K562 (cell line): ENCODE measurements around the gene STAB1. TPM values are rescaled to one million over a fixed set of nuclear protein-coding genes. Genes with fewer than 3 reads are reported as not detected.
A peak's percentile ranks its signal among the peaks of the same experiment; 100 is the strongest.

Experiments used
- BRCA1 ChIP-seq, 2 experiments: fragments of 450-650 bp in 1 of 2; sonication (generic) in 1 of 2; formaldehyde crosslinking in 1 of 2; IDR thresholded peaks; 2 replicates each; pipeline versions ENCODE4 v1.5.0 to v1.6.1; 2017 to 2020; ENCODE audit warnings: mild to moderate bottlenecking in 1 of 2, missing genetic modification reagents in 1 of 2
- CBX2 ChIP-seq: fragments of 200-600 bp; sonication (generic); IDR thresholded peaks from one replicate; pipeline ENCODE4 v1.6.1; 2012; ENCODE audit warnings: mild to moderate bottlenecking, low read length, inconsistent platforms; ENCODE audit not compliant: insufficient read depth, poor library complexity, severe bottlenecking
- CHD2 ChIP-seq: IDR thresholded peaks from 2 replicates; pipeline ENCODE4 v1.6.1; 2011; ENCODE audit warnings: low read depth, low read length
- DDX20 ChIP-seq: fragments of 450-650 bp; IDR thresholded peaks from 2 replicates; pipeline ENCODE4 v1.6.1; 2016; ENCODE audit warnings: missing genetic modification characterization, low read depth, mild to moderate bottlenecking, missing compliant biosample characterization, moderate library complexity
- DMBX1 ChIP-seq: fragments of 250-450 bp; sonication (Bioruptor Pico); IDR thresholded peaks from 2 replicates; pipeline ENCODE4 v1.8.0; 2022; ENCODE audit warnings: inconsistent platforms, mild to moderate bottlenecking, moderate library complexity, borderline replicate concordance
- GABPB2 ChIP-seq: fragments of 250-450 bp; sonication (Bioruptor Pico); conservative IDR thresholded peaks from 2 replicates; pipeline ENCODE4 v1.5.1; 2021; ENCODE audit warnings: mild to moderate bottlenecking
- NONO ChIP-seq, 2 experiments: fragments of 200-400 bp in 1 of 2; fragments of 450-650 bp in 1 of 2; formaldehyde crosslinking in 1 of 2; IDR thresholded peaks; 2 replicates each; pipeline ENCODE4 v1.6.1; 2017; ENCODE audit warnings: low read depth in 2 of 2, mild to moderate bottlenecking in 2 of 2, moderate library complexity in 2 of 2, low read length in 1 of 2
- RBM25 ChIP-seq: fragments of 200-400 bp; formaldehyde crosslinking; IDR thresholded peaks from 2 replicates; pipeline ENCODE4 v1.6.1; 2018; ENCODE audit warnings: low read length, low read depth, moderate library complexity; ENCODE audit not compliant: severe bottlenecking
- SIN3B ChIP-seq: fragments of 450-650 bp; IDR thresholded peaks from 2 replicates; pipeline ENCODE4 v1.6.1; 2017; ENCODE audit warnings: low read depth, mild to moderate bottlenecking, moderate library complexity
- STAT5B ChIP-seq: fragments of 250-450 bp; sonication (Bioruptor Pico); IDR thresholded peaks from 2 replicates; pipeline ENCODE4 v1.8.0; 2021; ENCODE audit warnings: mild to moderate bottlenecking, inconsistent platforms
- polyA plus RNA-seq, 8 experiments: library from polyadenylated mRNA; depleted of rRNA in 4 of 8; stranded (reverse) in 5 of 8; unstranded in 3 of 8; fragments of >200 nt; fragmentation: Nextera tagmentation in 2 of 8; fragmentation: Illumina TruSeq in 1 of 8; extraction: Ambion mirVana in 2 of 8; extraction: Trizol in 1 of 8; gene quantifications; 2 replicates each; pipeline versions ENCODE4 v1.2.1 to v1.2.3, GENCODE V29; 2011 to 2014; ENCODE audit warnings: inconsistent platforms in 1 of 8, missing spikeins in 1 of 8
- total RNA-seq, 7 experiments: library from RNA; depleted of rRNA in 6 of 7; stranded (reverse); fragments of >200 nt in 6 of 7; fragmentation: Illumina TruSeq in 2 of 7; extraction: Trizol in 2 of 7; gene quantifications; 2 replicates each; pipeline versions ENCODE4 v1.2.1 to v1.2.3, GENCODE V29; 2011 to 2021; ENCODE audit warnings: low replicate concordance in 1 of 7
- TF ChIP-seq, protein P1 (sequence below), 3 experiments: IDR thresholded peaks in 2 of 3; conservative IDR thresholded peaks in 1 of 3; 2 replicates each; pipeline ENCODE4 v1.5.1; 2011 to 2012; ENCODE audit warnings: low read length in 3 of 3, mild to moderate bottlenecking in 3 of 3, control low read depth in 2 of 3, improper control_type of control experiment in 1 of 3, inconsistent platforms in 1 of 3, low read depth in 1 of 3, mixed read lengths in 1 of 3, moderate library complexity in 1 of 3; ENCODE audit not compliant: insufficient read depth in 2 of 3
- TF ChIP-seq, protein P2 (sequence below), 3 experiments: fragments of 200-800 bp in 1 of 3; sonication (Bioruptor generic) in 1 of 3; sonication (generic) in 1 of 3; formaldehyde crosslinking in 1 of 3; IDR thresholded peaks; 2 replicates each; pipeline versions ENCODE4 v1.6.1 to v1.8.0; 2016 to 2022; ENCODE audit warnings: mild to moderate bottlenecking in 2 of 3, missing compliant biosample characterization in 2 of 3, missing genetic modification characterization in 2 of 3, missing genetic modification reagents in 1 of 3

STAB1 gene
- total and polyA plus RNA-seq, 9 of the 15 experiments (the other 6 are each of a cell fraction or from before 2014, with no cell fraction given), result 0.20 to 3.9 (median 1.2) TPM

DNA sequence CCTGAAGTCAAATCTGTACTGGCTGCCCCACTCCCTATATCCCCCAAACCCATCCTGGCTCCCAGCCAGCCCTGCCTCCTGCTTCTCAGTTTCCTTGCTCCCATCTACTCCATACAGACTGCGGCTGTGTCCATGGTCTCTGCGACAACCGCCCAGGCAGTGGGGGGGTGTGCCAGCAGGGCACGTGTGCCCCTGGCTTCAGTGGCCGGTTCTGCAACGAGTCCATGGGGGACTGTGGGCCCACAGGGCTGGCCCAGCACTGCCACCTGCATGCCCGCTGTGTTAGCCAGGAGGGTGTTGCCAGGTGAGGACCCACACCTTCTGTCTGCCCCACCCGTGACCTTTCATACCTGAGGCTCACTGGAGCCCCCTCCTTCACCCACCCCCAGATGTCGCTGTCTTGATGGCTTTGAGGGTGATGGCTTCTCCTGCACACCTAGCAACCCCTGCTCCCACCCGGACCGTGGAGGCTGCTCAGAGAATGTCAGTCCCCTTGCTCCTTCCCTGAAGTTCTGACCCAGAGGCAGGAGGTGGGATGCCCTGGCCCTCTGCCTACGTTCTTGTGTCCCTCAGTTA, 14.7 kb downstream of the STAB1 start (continued):
- TF ChIP-seq, protein P1, sequence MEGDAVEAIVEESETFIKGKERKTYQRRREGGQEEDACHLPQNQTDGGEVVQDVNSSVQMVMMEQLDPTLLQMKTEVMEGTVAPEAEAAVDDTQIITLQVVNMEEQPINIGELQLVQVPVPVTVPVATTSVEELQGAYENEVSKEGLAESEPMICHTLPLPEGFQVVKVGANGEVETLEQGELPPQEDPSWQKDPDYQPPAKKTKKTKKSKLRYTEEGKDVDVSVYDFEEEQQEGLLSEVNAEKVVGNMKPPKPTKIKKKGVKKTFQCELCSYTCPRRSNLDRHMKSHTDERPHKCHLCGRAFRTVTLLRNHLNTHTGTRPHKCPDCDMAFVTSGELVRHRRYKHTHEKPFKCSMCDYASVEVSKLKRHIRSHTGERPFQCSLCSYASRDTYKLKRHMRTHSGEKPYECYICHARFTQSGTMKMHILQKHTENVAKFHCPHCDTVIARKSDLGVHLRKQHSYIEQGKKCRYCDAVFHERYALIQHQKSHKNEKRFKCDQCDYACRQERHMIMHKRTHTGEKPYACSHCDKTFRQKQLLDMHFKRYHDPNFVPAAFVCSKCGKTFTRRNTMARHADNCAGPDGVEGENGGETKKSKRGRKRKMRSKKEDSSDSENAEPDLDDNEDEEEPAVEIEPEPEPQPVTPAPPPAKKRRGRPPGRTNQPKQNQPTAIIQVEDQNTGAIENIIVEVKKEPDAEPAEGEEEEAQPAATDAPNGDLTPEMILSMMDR (IDR thresholded peaks at IDR 0.05 in 2 of 3, conservative IDR thresholded peaks at IDR 0.05 in 1 of 3; ENCODE audit: insufficient read depth in 2 of 3, low read depth in 1 of 3, low read length in 3 of 3), result peak; percentile 17 to 31 (median 28); a peak in 3 of 6 replicates
- TF ChIP-seq DDX20, result no peak
- no peak for TF ChIP-seq CBX2
- no peak for TF ChIP-seq DMBX1
- TF ChIP-seq BRCA1 (IDR thresholded peaks at IDR 0.05), result no peak
- TF ChIP-seq BRCA1 (CRISPR knock-in tag; IDR thresholded peaks at IDR 0.05), result no peak
- TF ChIP-seq SIN3B, result no peak
- TF ChIP-seq, protein P2, sequence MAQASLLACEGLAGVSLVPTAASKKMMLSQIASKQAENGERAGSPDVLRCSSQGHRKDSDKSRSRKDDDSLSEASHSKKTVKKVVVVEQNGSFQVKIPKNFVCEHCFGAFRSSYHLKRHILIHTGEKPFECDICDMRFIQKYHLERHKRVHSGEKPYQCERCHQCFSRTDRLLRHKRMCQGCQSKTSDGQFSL (CRISPR knock-in tag; IDR thresholded peaks at IDR 0.05), result peak; percentile 71
- TF ChIP-seq, protein P2 (tag; IDR thresholded peaks at IDR 0.05), result no peak
- no peak for TF ChIP-seq CHD2
- TF ChIP-seq NONO (IDR thresholded peaks at IDR 0.05; ENCODE audit: low read depth in 2 of 2, low read length in 1 of 2), result no peak
- no peak for TF ChIP-seq STAT5B (CRISPR knock-in tag)
- TF ChIP-seq RBM25, result no peak
- no peak for TF ChIP-seq GABPB2 (CRISPR knock-in tag)
